Vagina (tissue), 2 donors: Measurements from ENCODE around the gene EXOC3. TPM values are rescaled to one million over a fixed set of nuclear protein-coding genes. Genes with fewer than 3 reads are reported as not detected.

Experiments
- DNase-seq, 2 donors: peaks; one replicate each; pipeline ENCODE4 v3.0.0-alpha.2; 2017; ENCODE audit errors: extremely low spot score in 2 of 2
- H3K27ac ChIP-seq: fragments of 200-600 bp; sonication (generic); one replicate; pipeline ENCODE4 v1.5.1; 2019
- H3K27me3 ChIP-seq: fragments of 200-600 bp; sonication (generic); one replicate; pipeline ENCODE4 v1.5.1; 2019
- H3K36me3 ChIP-seq, 2 donors: fragments of 200-600 bp; sonication (generic); one replicate each; pipeline ENCODE4 v1.5.1; 2017 to 2019
- H3K4me1 ChIP-seq: fragments of 200-600 bp; sonication (generic); one replicate; pipeline ENCODE4 v1.5.1; 2019
- H3K4me3 ChIP-seq, 2 donors: fragments of 200-600 bp; sonication (generic); 1 replicate in 1 of 2; 2 replicates in 1 of 2; pipeline ENCODE4 v1.5.1; 2016 to 2019
- H3K9me3 ChIP-seq: fragments of 200-600 bp; sonication (generic); one replicate; pipeline ENCODE4 v1.5.1; 2019
- CTCF ChIP-seq, 3 experiments: fragments of 450-650 bp in 2 of 3; fragments of 200-600 bp in 1 of 3; sonication (generic) in 1 of 3; IDR thresholded peaks; one replicate each; pipeline ENCODE4 v1.5.1; 2017 to 2019; ENCODE audit warnings: antibody characterized with exemption in 3 of 3, mild to moderate bottlenecking in 2 of 3, moderate library complexity in 2 of 3
- POLR2A ChIP-seq, 2 donors: fragments of 450-650 bp; IDR thresholded peaks; one replicate each; pipeline ENCODE4 v1.6.1; 2017; ENCODE audit warnings: antibody characterized with exemption in 2 of 2, mild to moderate bottlenecking in 2 of 2, moderate library complexity in 2 of 2
- POLR2AphosphoS5 ChIP-seq, 2 donors: sonication (generic); formaldehyde crosslinking; IDR thresholded peaks; one replicate each; pipeline ENCODE4 v1.9.0; 2017; ENCODE audit warnings: antibody characterized with exemption in 2 of 2, mild to moderate bottlenecking in 2 of 2, low read depth in 1 of 2; ENCODE audit not compliant: insufficient read depth in 1 of 2
- intact Hi-C: fragments of 100-400 bp; cut with DNase I; formaldehyde crosslinking; loops from one replicate; pipeline ENCODE4 v1.15.1; 2023
- total RNA-seq: library from RNA; depleted of rRNA; stranded (reverse); fragments of >200 nt; gene quantifications from one replicate; pipeline ENCODE4 v1.2.3, GENCODE V29; 2016

EXOC3 gene
- total RNA-seq, 1 donor from 2014 or later = 67.5 TPM

GRCh38 chr5:441996-442334, 1.0 kb upstream of the EXOC3 start:
- H3K27ac ChIP-seq = no peak overlapping the region
- peak overlapping the region; percentile 80 to 96 for H3K4me3 ChIP-seq
- intact Hi-C loops = no loop called here
- TF ChIP-seq POLR2A (IDR thresholded peaks at IDR 0.05) (no peak), POLR2AphosphoS5 (IDR thresholded peaks at IDR 0.05; ENCODE audit: insufficient read depth in 1 of 2, low read depth in 1 of 2) (no peak), CTCF (IDR thresholded peaks at IDR 0.05) (no peak)
- H3K27me3 ChIP-seq = no peaks in the 10 kb centered on the region
- DNase-seq = no peak
- peaks cover 26% of the 10 kb centered on the region for H3K4me1 ChIP-seq
- peaks cover 0 to 6% of the 10 kb centered on the region in 2 donors for H3K36me3 ChIP-seq
- H3K9me3 ChIP-seq = no peaks in the 10 kb centered on the region

GRCh38 chr5:443239-444151, 519 bp downstream of the EXOC3 start:
- H3K27ac ChIP-seq = peak overlapping the region; percentile 84
- no peaks in the 10 kb centered on the region for H3K9me3 ChIP-seq
- H3K36me3 ChIP-seq = peaks cover 0 to 21% of the 10 kb centered on the region in 2 donors
- H3K4me3 ChIP-seq = peak overlapping the region; percentile 80 to 96
- intact Hi-C loops = no loop called here
- H3K4me1 ChIP-seq = peaks cover 26% of the 10 kb centered on the region
- no peak for DNase-seq
- TF ChIP-seq POLR2A (IDR thresholded peaks at IDR 0.05) = no peak
- no peaks in the 10 kb centered on the region for H3K27me3 ChIP-seq

GRCh38 chr5:444226-444625, 1.2 kb downstream of the EXOC3 start:
- TF ChIP-seq POLR2A (IDR thresholded peaks at IDR 0.05) = no peak
- no peak for TF ChIP-seq CTCF (IDR thresholded peaks at IDR 0.05)
- no peak for TF ChIP-seq POLR2AphosphoS5 (IDR thresholded peaks at IDR 0.05; ENCODE audit: insufficient read depth in 1 of 2, low read depth in 1 of 2)
- Histone ChIP-seq H3K9me3 (no peaks in the 10 kb centered on the region), H3K4me3 (peak overlapping the region in 1 of 2 donors; percentile 96), H3K4me1 (peaks cover 26% of the 10 kb centered on the region), H3K27me3 (no peaks in the 10 kb centered on the region), H3K27ac (no peak overlapping the region), H3K36me3 (peaks cover 0 to 29% of the 10 kb centered on the region in 2 donors)
- intact Hi-C loops = no loop called here
- DNase-seq = no peak

- DNase-seq = no peak
- H3K27ac ChIP-seq = no peak overlapping the region
- no peaks in the 10 kb centered on the region for H3K9me3 ChIP-seq
- H3K27me3 ChIP-seq = no peaks in the 10 kb centered on the region
- H3K4me3 ChIP-seq = no peak overlapping the region
- TF ChIP-seq POLR2A (IDR thresholded peaks at IDR 0.05) = no peak
- TF ChIP-seq POLR2AphosphoS5 (IDR thresholded peaks at IDR 0.05; ENCODE audit: insufficient read depth in 1 of 2, low read depth in 1 of 2) = no peak
- TF ChIP-seq CTCF (IDR thresholded peaks at IDR 0.05) = no peak
- peaks cover 0 to 42% of the 10 kb centered on the region in 2 donors for H3K36me3 ChIP-seq
- intact Hi-C loops = loop anchor here (5.0 kb wide), 1 partner anchor 417 kb away; no protein-coding TSS in a partner anchor
- peaks cover 26% of the 10 kb centered on the region for H3K4me1 ChIP-seq
Measured at GRCh38 chr5:445591-445990, 2.6 kb downstream of the EXOC3 start.

GRCh38 chr5:446066-446882, 3.3 kb downstream of the EXOC3 start:
- no peaks in the 10 kb centered on the region for H3K27me3 ChIP-seq
- intact Hi-C loops = loop anchor here (5.0 kb wide), 1 partner anchor 416 kb away; no protein-coding TSS in a partner anchor
- peaks cover under 1% of the 10 kb centered on the region for H3K9me3 ChIP-seq
- no peak for DNase-seq
- H3K27ac ChIP-seq = no peak overlapping the region
- no peak for TF ChIP-seq POLR2AphosphoS5 (IDR thresholded peaks at IDR 0.05; ENCODE audit: insufficient read depth in 1 of 2, low read depth in 1 of 2)
- no peak for TF ChIP-seq POLR2A (IDR thresholded peaks at IDR 0.05)
- peaks cover 0 to 48% of the 10 kb centered on the region in 2 donors for H3K36me3 ChIP-seq
- H3K4me3 ChIP-seq = no peak overlapping the region
- H3K4me1 ChIP-seq = peaks cover 26% of the 10 kb centered on the region
